ENCODE data around the gene TBX5. TPM values are rescaled to one million over a fixed set of nuclear protein-coding genes. Genes with fewer than 3 reads are reported as not detected.

Gene TBX5
- total and polyA plus RNA-seq, 2 experiments from 2014 or later, result 0.21 TPM; not detected in 1

DNA sequence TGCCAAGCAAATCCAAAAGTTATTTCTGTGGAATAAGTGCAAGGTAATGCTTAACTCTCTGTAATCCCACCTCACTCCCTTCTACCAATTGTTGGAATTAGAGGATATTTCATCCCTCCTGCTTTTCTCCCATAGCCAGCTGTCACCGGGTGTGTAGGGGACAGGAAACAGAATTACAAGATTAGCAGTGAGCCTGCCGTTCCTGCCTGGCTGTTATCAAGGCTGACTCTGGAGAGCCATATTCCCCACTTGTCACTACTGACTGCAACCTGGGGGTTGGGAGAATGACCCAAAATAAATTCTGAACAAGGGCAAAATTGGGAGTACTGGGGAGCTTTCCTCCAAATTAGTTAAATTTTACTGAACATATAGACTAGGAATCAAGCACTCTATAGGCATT lies 24.8 kb downstream of the TBX5 start:
- no peak for ATAC-seq

More for the DNA sequence above, 24.8 kb downstream of the TBX5 start:
- H2AFZ ChIP-seq, result no peak overlapping the region
- H3K4me1 ChIP-seq (ENCODE audit: insufficient read depth), result no peaks in the 10 kb centered on the region
- no peak overlapping the region for H3K27ac ChIP-seq (ENCODE audit: low read depth)
- Mint-ChIP-seq H3K27ac (no peak overlapping the region), H3K4me1 (peaks cover 15% of the 10 kb centered on the region), H3K36me3 (ENCODE audit: low read depth) (no peaks in the 10 kb centered on the region), H3K27me3 (ENCODE audit: insufficient read depth, low read depth, poor library complexity) (peaks cover 10% of the 10 kb centered on the region), H3K9me3 (no peaks in the 10 kb centered on the region), H3K4me3 (no peak overlapping the region)
- H3K36me3 ChIP-seq (ENCODE audit: insufficient read depth), result no peaks in the 10 kb centered on the region
- no peak for DNase-seq (ENCODE audit: low spot score)
- no peak overlapping the region for H3K4me3 ChIP-seq
- no peaks in the 10 kb centered on the region for H3F3A ChIP-seq (replicated peaks; ENCODE audit: low read depth)
- no peak overlapping the region for H3K4me2 ChIP-seq
- H3K79me2 ChIP-seq (replicated peaks; ENCODE audit: insufficient read depth), result no peaks in the 10 kb centered on the region
- no peaks in the 10 kb centered on the region for H3K27me3 ChIP-seq (ENCODE audit: insufficient read depth)
- TF ChIP-seq EZH2phosphoT487 (IDR thresholded peaks at IDR 0.05; ENCODE audit: unreplicated experiment) (no peak), EZH2 (IDR thresholded peaks at IDR 0.05; ENCODE audit: low read depth, unreplicated experiment) (no peak), STAT1 (IDR thresholded peaks at IDR 0.05; ENCODE audit: unreplicated experiment) (no peak)
- TF ChIP-seq, protein P1, sequence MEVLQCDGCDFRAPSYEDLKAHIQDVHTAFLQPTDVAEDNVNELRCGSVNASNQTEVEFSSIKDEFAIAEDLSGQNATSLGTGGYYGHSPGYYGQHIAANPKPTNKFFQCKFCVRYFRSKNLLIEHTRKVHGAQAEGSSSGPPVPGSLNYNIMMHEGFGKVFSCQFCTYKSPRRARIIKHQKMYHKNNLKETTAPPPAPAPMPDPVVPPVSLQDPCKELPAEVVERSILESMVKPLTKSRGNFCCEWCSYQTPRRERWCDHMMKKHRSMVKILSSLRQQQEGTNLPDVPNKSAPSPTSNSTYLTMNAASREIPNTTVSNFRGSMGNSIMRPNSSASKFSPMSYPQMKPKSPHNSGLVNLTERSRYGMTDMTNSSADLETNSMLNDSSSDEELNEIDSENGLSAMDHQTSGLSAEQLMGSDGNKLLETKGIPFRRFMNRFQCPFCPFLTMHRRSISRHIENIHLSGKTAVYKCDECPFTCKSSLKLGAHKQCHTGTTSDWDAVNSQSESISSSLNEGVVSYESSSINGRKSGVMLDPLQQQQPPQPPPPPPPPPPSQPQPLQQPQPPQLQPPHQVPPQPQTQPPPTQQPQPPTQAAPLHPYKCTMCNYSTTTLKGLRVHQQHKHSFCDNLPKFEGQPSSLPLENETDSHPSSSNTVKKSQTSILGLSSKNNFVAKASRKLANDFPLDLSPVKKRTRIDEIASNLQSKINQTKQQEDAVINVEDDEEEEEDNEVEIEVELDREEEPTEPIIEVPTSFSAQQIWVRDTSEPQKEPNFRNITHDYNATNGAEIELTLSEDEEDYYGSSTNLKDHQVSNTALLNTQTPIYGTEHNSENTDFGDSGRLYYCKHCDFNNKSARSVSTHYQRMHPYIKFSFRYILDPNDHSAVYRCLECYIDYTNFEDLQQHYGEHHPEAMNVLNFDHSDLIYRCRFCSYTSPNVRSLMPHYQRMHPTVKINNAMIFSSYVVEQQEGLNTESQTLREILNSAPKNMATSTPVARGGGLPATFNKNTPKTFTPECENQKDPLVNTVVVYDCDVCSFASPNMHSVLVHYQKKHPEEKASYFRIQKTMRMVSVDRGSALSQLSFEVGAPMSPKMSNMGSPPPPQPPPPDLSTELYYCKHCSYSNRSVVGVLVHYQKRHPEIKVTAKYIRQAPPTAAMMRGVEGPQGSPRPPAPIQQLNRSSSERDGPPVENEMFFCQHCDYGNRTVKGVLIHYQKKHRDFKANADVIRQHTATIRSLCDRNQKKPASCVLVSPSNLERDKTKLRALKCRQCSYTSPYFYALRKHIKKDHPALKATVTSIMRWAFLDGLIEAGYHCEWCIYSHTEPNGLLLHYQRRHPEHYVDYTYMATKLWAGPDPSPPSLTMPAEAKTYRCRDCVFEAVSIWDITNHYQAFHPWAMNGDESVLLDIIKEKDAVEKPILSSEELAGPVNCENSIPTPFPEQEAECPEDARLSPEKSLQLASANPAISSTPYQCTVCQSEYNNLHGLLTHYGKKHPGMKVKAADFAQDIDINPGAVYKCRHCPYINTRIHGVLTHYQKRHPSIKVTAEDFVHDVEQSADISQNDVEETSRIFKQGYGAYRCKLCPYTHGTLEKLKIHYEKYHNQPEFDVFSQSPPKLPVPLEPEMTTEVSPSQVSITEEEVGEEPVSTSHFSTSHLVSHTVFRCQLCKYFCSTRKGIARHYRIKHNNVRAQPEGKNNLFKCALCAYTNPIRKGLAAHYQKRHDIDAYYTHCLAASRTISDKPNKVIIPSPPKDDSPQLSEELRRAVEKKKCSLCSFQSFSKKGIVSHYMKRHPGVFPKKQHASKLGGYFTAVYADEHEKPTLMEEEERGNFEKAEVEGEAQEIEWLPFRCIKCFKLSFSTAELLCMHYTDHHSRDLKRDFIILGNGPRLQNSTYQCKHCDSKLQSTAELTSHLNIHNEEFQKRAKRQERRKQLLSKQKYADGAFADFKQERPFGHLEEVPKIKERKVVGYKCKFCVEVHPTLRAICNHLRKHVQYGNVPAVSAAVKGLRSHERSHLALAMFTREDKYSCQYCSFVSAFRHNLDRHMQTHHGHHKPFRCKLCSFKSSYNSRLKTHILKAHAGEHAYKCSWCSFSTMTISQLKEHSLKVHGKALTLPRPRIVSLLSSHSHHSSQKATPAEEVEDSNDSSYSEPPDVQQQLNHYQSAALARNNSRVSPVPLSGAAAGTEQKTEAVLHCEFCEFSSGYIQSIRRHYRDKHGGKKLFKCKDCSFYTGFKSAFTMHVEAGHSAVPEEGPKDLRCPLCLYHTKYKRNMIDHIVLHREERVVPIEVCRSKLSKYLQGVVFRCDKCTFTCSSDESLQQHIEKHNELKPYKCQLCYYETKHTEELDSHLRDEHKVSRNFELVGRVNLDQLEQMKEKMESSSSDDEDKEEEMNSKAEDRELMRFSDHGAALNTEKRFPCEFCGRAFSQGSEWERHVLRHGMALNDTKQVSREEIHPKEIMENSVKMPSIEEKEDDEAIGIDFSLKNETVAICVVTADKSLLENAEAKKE (CRISPR knock-in tag; IDR thresholded peaks at IDR 0.05), result no peak
- no peaks in the 10 kb centered on the region for H4K20me1 ChIP-seq (replicated peaks; ENCODE audit: insufficient read depth)
- no peaks in the 10 kb centered on the region for H3K9me2 ChIP-seq (ENCODE audit: insufficient read depth)
